ENCODE results near the gene TENM3.
A peak's percentile ranks its signal among the peaks of the same experiment; 100 is the strongest.

TENM3 gene

GRCh38 chr4:182306792-182307507 lies 63.7 kb downstream of the TENM3 start:
- Histone ChIP-seq H2AFZ (ENCODE audit: low read depth, low read length) (no peak overlapping the region), H3K4me1 (ENCODE audit: insufficient read depth, low read length) (no peaks in the 10 kb centered on the region), H3K9ac (ENCODE audit: low read depth, low read length) (no peak overlapping the region), H3K27me3 (ENCODE audit: insufficient read depth, low read length, poor library complexity) (no peaks in the 10 kb centered on the region), H3K79me2 (ENCODE audit: insufficient read depth, low read length) (no peaks in the 10 kb centered on the region), H4K20me1 (ENCODE audit: insufficient read depth, low read length) (no peaks in the 10 kb centered on the region), H3K4me3 (ENCODE audit: low read depth in 1 of 2, low read length in 2 of 2) (no peak overlapping the region), H3K9me3 (ENCODE audit: insufficient read depth, low read length, severe bottlenecking) (no peaks in the 10 kb centered on the region), H3K27ac (ENCODE audit: low read length) (no peak overlapping the region), H3K36me3 (ENCODE audit: insufficient read depth, low read length) (no peaks in the 10 kb centered on the region), H3K4me2 (ENCODE audit: insufficient read depth, low read length) (no peak overlapping the region)
- no peak for TF ChIP-seq EZH2 (IDR thresholded peaks at IDR 0.05; ENCODE audit: borderline replicate concordance, low read depth, low read length, severe bottlenecking)
- peak; percentile 3 for TF ChIP-seq CTCF (IDR thresholded peaks at IDR 0.05; ENCODE audit: borderline replicate concordance, extremely low read depth, low read length, poor library complexity, severe bottlenecking)
- DNase-seq (no peak), ATAC-seq (ENCODE audit: insufficient read depth, low read depth) (no peak)

DNA sequence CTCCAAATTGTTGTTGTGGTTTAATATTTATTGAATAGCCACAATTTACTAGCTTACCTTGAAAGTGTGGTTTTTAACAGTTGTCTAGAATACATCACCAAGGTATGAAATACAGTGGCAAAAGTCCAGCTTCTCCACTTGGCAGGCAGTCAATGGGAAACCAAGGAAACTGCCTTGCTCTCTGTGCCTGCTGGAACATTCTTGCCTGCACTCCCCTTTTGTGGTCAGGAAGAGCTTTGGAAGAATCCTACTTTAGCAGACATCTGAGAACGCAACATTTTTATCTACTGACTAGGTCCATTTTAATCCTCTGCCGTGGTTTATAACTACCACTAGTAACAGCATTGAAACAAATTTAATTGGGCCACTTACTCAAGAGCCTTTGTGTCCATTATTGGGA lies 64.5 kb downstream of the TENM3 start:
- ATAC-seq (ENCODE audit: insufficient read depth, low read depth) = no peak
- H3K4me3 ChIP-seq (ENCODE audit: low read depth in 1 of 2, low read length in 2 of 2) = no peak overlapping the region
- no peaks in the 10 kb centered on the region for H3K27me3 ChIP-seq (ENCODE audit: insufficient read depth, low read length, poor library complexity)
- no peaks in the 10 kb centered on the region for H3K79me2 ChIP-seq (ENCODE audit: insufficient read depth, low read length)
- H3K4me2 ChIP-seq (ENCODE audit: insufficient read depth, low read length) = no peak overlapping the region
- H3K4me1 ChIP-seq (ENCODE audit: insufficient read depth, low read length) = no peaks in the 10 kb centered on the region
- TF ChIP-seq CTCF (IDR thresholded peaks at IDR 0.05; ENCODE audit: borderline replicate concordance, extremely low read depth, low read length, poor library complexity, severe bottlenecking) (no peak), EZH2 (IDR thresholded peaks at IDR 0.05; ENCODE audit: borderline replicate concordance, low read depth, low read length, severe bottlenecking) (no peak)
- H3K36me3 ChIP-seq (ENCODE audit: insufficient read depth, low read length) = no peaks in the 10 kb centered on the region
- H4K20me1 ChIP-seq (ENCODE audit: insufficient read depth, low read length) = no peaks in the 10 kb centered on the region
- no peak overlapping the region for H3K9ac ChIP-seq (ENCODE audit: low read depth, low read length)
- no peaks in the 10 kb centered on the region for H3K9me3 ChIP-seq (ENCODE audit: insufficient read depth, low read length, severe bottlenecking)
- no peak overlapping the region for H2AFZ ChIP-seq (ENCODE audit: low read depth, low read length)
- no peak overlapping the region for H3K27ac ChIP-seq (ENCODE audit: low read length)
- DNase-seq = no peak

DNA sequence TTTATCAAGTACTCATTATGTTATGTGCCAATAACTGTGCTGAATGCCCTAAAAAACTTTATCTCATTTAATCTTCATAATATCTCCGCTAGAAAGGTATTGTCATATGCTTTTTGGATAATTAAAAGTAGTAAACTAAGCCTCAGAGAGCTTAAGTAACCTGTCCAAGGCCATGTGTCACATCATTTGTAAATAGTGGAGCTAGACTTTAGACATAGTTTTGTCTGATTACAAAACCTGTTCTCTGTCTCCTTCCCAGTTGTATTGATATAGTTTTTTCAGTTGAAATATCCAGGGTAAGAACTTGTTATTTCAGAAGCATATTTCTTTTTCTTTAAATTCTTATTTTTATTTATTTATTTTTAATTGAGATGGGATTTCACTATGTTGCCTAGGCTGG lies 66.7 kb downstream of the TENM3 start:
- DNase-seq = no peak
- Histone ChIP-seq H3K4me3 (ENCODE audit: low read depth in 1 of 2, low read length in 2 of 2) (no peak overlapping the region), H2AFZ (ENCODE audit: low read depth, low read length) (no peak overlapping the region), H3K36me3 (ENCODE audit: insufficient read depth, low read length) (no peaks in the 10 kb centered on the region), H3K9me3 (ENCODE audit: insufficient read depth, low read length, severe bottlenecking) (peaks cover 11% of the 10 kb centered on the region), H3K27me3 (ENCODE audit: insufficient read depth, low read length, poor library complexity) (no peaks in the 10 kb centered on the region), H3K9ac (ENCODE audit: low read depth, low read length) (no peak overlapping the region), H3K4me2 (ENCODE audit: insufficient read depth, low read length) (no peak overlapping the region), H3K79me2 (ENCODE audit: insufficient read depth, low read length) (no peaks in the 10 kb centered on the region), H4K20me1 (ENCODE audit: insufficient read depth, low read length) (no peaks in the 10 kb centered on the region), H3K4me1 (ENCODE audit: insufficient read depth, low read length) (no peaks in the 10 kb centered on the region), H3K27ac (ENCODE audit: low read length) (no peak overlapping the region)
- no peak for ATAC-seq (ENCODE audit: insufficient read depth, low read depth)
- TF ChIP-seq CTCF (IDR thresholded peaks at IDR 0.05; ENCODE audit: borderline replicate concordance, extremely low read depth, low read length, poor library complexity, severe bottlenecking) (no peak), EZH2 (IDR thresholded peaks at IDR 0.05; ENCODE audit: borderline replicate concordance, low read depth, low read length, severe bottlenecking) (no peak)
